ENCODE results near the gene ARPC5L. TPM values are rescaled to one million over a fixed set of nuclear protein-coding genes. Genes with fewer than 3 reads are reported as not detected.

Gene ARPC5L
- polyA plus RNA-seq, 1 experiment: 62.0 TPM

GRCh38 chr9:124894741-124895170 lies 32.8 kb downstream of the ARPC5L start:
- no peaks in the 10 kb centered on the region for H3K27me3 ChIP-seq (ENCODE audit: control insufficient read depth, insufficient read depth, low read length)
- peak; percentile 70 for TF ChIP-seq CTCF (IDR thresholded peaks at IDR 0.05; ENCODE audit: low read depth, low read length)
- H3K4me3 ChIP-seq (ENCODE audit: low read depth, low read length): no peak overlapping the region
- ChIA-PET CTCF (interaction anchor here (0.6 to 1.9 kb wide), 10 partner anchors 10 to 272 kb away, joined by 3 to 38 read pairs (median 3); partner anchors contain the start of genes NR6A1 and WDR38), POLR2A (no interaction called here)
- H3K27ac ChIP-seq (ENCODE audit: low read depth, low read length): no peak overlapping the region
- no peak for DNase-seq (ENCODE audit: low read depth, low spot score)
- no peaks in the 10 kb centered on the region for H3K9me3 ChIP-seq (ENCODE audit: control insufficient read depth, insufficient read depth, low read length)

GRCh38 chr9:124897570-124898460 lies 35.9 kb downstream of the ARPC5L start:
- Histone ChIP-seq H3K9me3 (ENCODE audit: control insufficient read depth, insufficient read depth, low read length) (no peaks in the 10 kb centered on the region), H3K27me3 (ENCODE audit: control insufficient read depth, insufficient read depth, low read length) (no peaks in the 10 kb centered on the region), H3K27ac (ENCODE audit: low read depth, low read length) (no peak overlapping the region), H3K4me3 (ENCODE audit: low read depth, low read length) (no peak overlapping the region)
- TF ChIP-seq CTCF (IDR thresholded peaks at IDR 0.05; ENCODE audit: low read depth, low read length): no peak
- POLR2A ChIA-PET: no interaction called here
- CTCF ChIA-PET: no interaction called here
- DNase-seq (ENCODE audit: low read depth, low spot score): no peak

GRCh38 chr9:124899845-124900244 lies 37.9 kb downstream of the ARPC5L start:
- Histone ChIP-seq H3K27ac (ENCODE audit: low read depth, low read length) (peak overlapping the region; percentile 21), H3K4me3 (ENCODE audit: low read depth, low read length) (no peak overlapping the region), H3K27me3 (ENCODE audit: control insufficient read depth, insufficient read depth, low read length) (no peaks in the 10 kb centered on the region), H3K9me3 (ENCODE audit: control insufficient read depth, insufficient read depth, low read length) (no peaks in the 10 kb centered on the region)
- POLR2A ChIA-PET: no interaction called here
- DNase-seq (ENCODE audit: low read depth, low spot score): no peak
- TF ChIP-seq CTCF (IDR thresholded peaks at IDR 0.05; ENCODE audit: low read depth, low read length): no peak
- CTCF ChIA-PET: no interaction called here

GRCh38 chr9:124906966-124907365 lies 45.0 kb downstream of the ARPC5L start:
- POLR2A ChIA-PET: no interaction called here
- no peak for DNase-seq (ENCODE audit: low read depth, low spot score)

More at GRCh38 chr9:124906966-124907365, 45.0 kb downstream of the ARPC5L start:
- Histone ChIP-seq H3K4me3 (ENCODE audit: low read depth, low read length) (no peak overlapping the region), H3K27ac (ENCODE audit: low read depth, low read length) (no peak overlapping the region), H3K27me3 (ENCODE audit: control insufficient read depth, insufficient read depth, low read length) (no peaks in the 10 kb centered on the region), H3K9me3 (ENCODE audit: control insufficient read depth, insufficient read depth, low read length) (no peaks in the 10 kb centered on the region)
- CTCF ChIA-PET: no interaction called here
- TF ChIP-seq CTCF (IDR thresholded peaks at IDR 0.05; ENCODE audit: low read depth, low read length): no peak

Data from AG04450 (cell line).